GM12878 (cell line): ENCODE measurements around the gene MBNL1. TPM values are rescaled to one million over a fixed set of nuclear protein-coding genes. Genes with fewer than 3 reads are reported as not detected.

Source experiments
- BCL11A ChIP-seq: IDR thresholded peaks from 2 replicates; pipeline ENCODE4 v1.6.1; 2011; ENCODE audit warnings: low read depth, low read length
- BMI1 ChIP-seq: fragments of 450-650 bp; IDR thresholded peaks from 2 replicates; pipeline ENCODE4 v1.6.1; 2016; ENCODE audit warnings: mild to moderate bottlenecking, moderate library complexity, borderline replicate concordance
- CHD2 ChIP-seq: IDR thresholded peaks from 2 replicates; pipeline ENCODE4 v1.6.1; 2011; ENCODE audit warnings: low read depth, low read length, improper control_type of control experiment, borderline replicate concordance
- EED ChIP-seq: sonication (generic); IDR thresholded peaks from 2 replicates; pipeline ENCODE4 v1.6.1; 2016; ENCODE audit warnings: antibody characterized with exemption, low read depth
- FOXM1 ChIP-seq: IDR thresholded peaks from 2 replicates; pipeline ENCODE4 v1.6.1; 2012; ENCODE audit warnings: low read depth, mild to moderate bottlenecking, inconsistent platforms, low read length, moderate library complexity
- GABPA ChIP-seq: IDR thresholded peaks from 2 replicates; pipeline ENCODE4 v1.6.1; 2014; ENCODE audit warnings: antibody characterized with exemption, low read depth, mild to moderate bottlenecking, inconsistent platforms
- NRF1 ChIP-seq: conservative IDR thresholded peaks from 2 replicates; pipeline ENCODE4 v1.6.1; 2011; ENCODE audit warnings: mild to moderate bottlenecking, low read depth, low read length, improper control_type of control experiment
- PAX5 ChIP-seq: IDR thresholded peaks from 2 replicates; pipeline ENCODE4 v1.6.1; 2011; ENCODE audit warnings: low read depth, low read length, borderline replicate concordance
- POLR2AphosphoS2 ChIP-seq: IDR thresholded peaks from 2 replicates; pipeline ENCODE4 v1.6.1; 2011; ENCODE audit warnings: low read depth, mild to moderate bottlenecking, low read length, improper control_type of control experiment, moderate library complexity
- SMAD1 ChIP-seq: fragments of 450-650 bp; IDR thresholded peaks from 2 replicates; pipeline ENCODE4 v1.6.1; 2018; ENCODE audit warnings: mild to moderate bottlenecking, low read depth; ENCODE audit not compliant: partially characterized antibody
- SMC3 ChIP-seq: IDR thresholded peaks from 2 replicates; pipeline ENCODE4 v1.6.1; 2011; ENCODE audit warnings: low read length, improper control_type of control experiment, borderline replicate concordance
- SRF ChIP-seq, 2 experiments: IDR thresholded peaks; 2 replicates each; pipeline ENCODE4 v1.6.1; 2011; ENCODE audit warnings: low read depth in 2 of 2, low read length in 2 of 2, mild to moderate bottlenecking in 1 of 2, moderate library complexity in 1 of 2
- SUPT20H ChIP-seq: IDR thresholded peaks from 2 replicates; pipeline ENCODE4 v1.6.1; 2011; ENCODE audit warnings: low read depth, mild to moderate bottlenecking, low read length, moderate library complexity, borderline replicate concordance; ENCODE audit not compliant: control insufficient read depth
- YY1 ChIP-seq: IDR thresholded peaks from 2 replicates; pipeline ENCODE4 v1.6.1; 2011; ENCODE audit warnings: low read depth, mild to moderate bottlenecking, low read length
- ZNF687 ChIP-seq: fragments of 450-650 bp; IDR thresholded peaks from 2 replicates; pipeline ENCODE4 v1.6.1; 2017; ENCODE audit warnings: mild to moderate bottlenecking, moderate library complexity
- polyA plus RNA-seq, 11 experiments: library from polyadenylated mRNA; depleted of rRNA in 4 of 11; unstranded in 6 of 11; stranded (reverse) in 5 of 11; fragments of >200 nt; fragmentation: Nextera tagmentation in 4 of 11; fragmentation: Illumina TruSeq in 1 of 11; extraction: Ambion mirVana in 4 of 11; extraction: Trizol in 1 of 11; gene quantifications; 1 replicate in 1 of 11; 2 replicates in 10 of 11; pipeline versions ENCODE4 v1.2.1 to v1.2.3, GENCODE V29; 2011 to 2016; ENCODE audit warnings: inconsistent platforms in 2 of 11, missing spikeins in 2 of 11, low read depth in 1 of 11
- total RNA-seq, 4 experiments: library from RNA; depleted of rRNA in 3 of 4; stranded (reverse); fragments of >200 nt in 3 of 4; fragmentation: Illumina TruSeq in 1 of 4; extraction: Trizol in 1 of 4; gene quantifications; 2 replicates each; pipeline versions ENCODE4 v1.2.1 to v1.2.3, GENCODE V29; 2013 to 2021
- TF ChIP-seq, protein P1 (sequence below): fragments of 450-650 bp; IDR thresholded peaks from 2 replicates; pipeline ENCODE4 v1.6.1; 2018; ENCODE audit warnings: borderline replicate concordance, mild to moderate bottlenecking; ENCODE audit not compliant: partially characterized antibody
- TF ChIP-seq, protein P2 (sequence below): fragments of 450-650 bp; IDR thresholded peaks from 2 replicates; pipeline ENCODE4 v1.6.1; 2017; ENCODE audit warnings: antibody characterized with exemption, mild to moderate bottlenecking, moderate library complexity
- TF ChIP-seq, protein P3 (sequence below): fragments of 450-650 bp; IDR thresholded peaks from 2 replicates; pipeline ENCODE4 v1.6.1; 2017; ENCODE audit warnings: mild to moderate bottlenecking

MBNL1 gene
- total and polyA plus RNA-seq, 10 of the 15 experiments (the other 5 are each of a cell fraction or from before 2014, with no cell fraction given): 59.6 to 337 (median 143) TPM

GRCh38 chr3:152480282-152480953 is 211.7 kb downstream of the MBNL1 start (continued):
- TF ChIP-seq, protein P1, sequence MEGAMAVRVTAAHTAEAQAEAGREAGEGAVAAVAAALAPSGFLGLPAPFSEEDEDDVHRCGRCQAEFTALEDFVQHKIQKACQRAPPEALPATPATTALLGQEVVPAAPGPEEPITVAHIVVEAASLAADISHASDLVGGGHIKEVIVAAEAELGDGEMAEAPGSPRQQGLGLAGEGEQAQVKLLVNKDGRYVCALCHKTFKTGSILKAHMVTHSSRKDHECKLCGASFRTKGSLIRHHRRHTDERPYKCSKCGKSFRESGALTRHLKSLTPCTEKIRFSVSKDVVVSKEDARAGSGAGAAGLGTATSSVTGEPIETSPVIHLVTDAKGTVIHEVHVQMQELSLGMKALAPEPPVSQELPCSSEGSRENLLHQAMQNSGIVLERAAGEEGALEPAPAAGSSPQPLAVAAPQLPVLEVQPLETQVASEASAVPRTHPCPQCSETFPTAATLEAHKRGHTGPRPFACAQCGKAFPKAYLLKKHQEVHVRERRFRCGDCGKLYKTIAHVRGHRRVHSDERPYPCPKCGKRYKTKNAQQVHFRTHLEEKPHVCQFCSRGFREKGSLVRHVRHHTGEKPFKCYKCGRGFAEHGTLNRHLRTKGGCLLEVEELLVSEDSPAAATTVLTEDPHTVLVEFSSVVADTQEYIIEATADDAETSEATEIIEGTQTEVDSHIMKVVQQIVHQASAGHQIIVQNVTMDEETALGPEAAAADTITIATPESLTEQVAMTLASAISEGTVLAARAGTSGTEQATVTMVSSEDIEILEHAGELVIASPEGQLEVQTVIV: no peak
- TF ChIP-seq FOXM1: peak; percentile 99
- peak; percentile 85 for TF ChIP-seq EED
- TF ChIP-seq SRF (IDR thresholded peaks at IDR 0.05; ENCODE audit: low read depth in 2 of 2, low read length in 2 of 2): peak in 1 of 2 experiments; percentile 55; a peak in 1 of 4 replicates
- TF ChIP-seq PAX5: peak; percentile 80; the same call in 1 of the 2 replicates
- no peak for TF ChIP-seq YY1
- peak; percentile 95 for TF ChIP-seq BCL11A
- TF ChIP-seq POLR2AphosphoS2: no peak
- no peak for TF ChIP-seq SUPT20H
- TF ChIP-seq SMC3: no peak
- TF ChIP-seq, protein P2, sequence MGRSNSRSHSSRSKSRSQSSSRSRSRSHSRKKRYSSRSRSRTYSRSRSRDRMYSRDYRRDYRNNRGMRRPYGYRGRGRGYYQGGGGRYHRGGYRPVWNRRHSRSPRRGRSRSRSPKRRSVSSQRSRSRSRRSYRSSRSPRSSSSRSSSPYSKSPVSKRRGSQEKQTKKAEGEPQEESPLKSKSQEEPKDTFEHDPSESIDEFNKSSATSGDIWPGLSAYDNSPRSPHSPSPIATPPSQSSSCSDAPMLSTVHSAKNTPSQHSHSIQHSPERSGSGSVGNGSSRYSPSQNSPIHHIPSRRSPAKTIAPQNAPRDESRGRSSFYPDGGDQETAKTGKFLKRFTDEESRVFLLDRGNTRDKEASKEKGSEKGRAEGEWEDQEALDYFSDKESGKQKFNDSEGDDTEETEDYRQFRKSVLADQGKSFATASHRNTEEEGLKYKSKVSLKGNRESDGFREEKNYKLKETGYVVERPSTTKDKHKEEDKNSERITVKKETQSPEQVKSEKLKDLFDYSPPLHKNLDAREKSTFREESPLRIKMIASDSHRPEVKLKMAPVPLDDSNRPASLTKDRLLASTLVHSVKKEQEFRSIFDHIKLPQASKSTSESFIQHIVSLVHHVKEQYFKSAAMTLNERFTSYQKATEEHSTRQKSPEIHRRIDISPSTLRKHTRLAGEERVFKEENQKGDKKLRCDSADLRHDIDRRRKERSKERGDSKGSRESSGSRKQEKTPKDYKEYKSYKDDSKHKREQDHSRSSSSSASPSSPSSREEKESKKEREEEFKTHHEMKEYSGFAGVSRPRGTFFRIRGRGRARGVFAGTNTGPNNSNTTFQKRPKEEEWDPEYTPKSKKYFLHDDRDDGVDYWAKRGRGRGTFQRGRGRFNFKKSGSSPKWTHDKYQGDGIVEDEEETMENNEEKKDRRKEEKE: no peak
- no peak for TF ChIP-seq ZNF687
- peak; percentile 16 for TF ChIP-seq SMAD1
- peak; percentile 73 for TF ChIP-seq GABPA
- peak; percentile 92 for TF ChIP-seq BMI1
- TF ChIP-seq, protein P3, sequence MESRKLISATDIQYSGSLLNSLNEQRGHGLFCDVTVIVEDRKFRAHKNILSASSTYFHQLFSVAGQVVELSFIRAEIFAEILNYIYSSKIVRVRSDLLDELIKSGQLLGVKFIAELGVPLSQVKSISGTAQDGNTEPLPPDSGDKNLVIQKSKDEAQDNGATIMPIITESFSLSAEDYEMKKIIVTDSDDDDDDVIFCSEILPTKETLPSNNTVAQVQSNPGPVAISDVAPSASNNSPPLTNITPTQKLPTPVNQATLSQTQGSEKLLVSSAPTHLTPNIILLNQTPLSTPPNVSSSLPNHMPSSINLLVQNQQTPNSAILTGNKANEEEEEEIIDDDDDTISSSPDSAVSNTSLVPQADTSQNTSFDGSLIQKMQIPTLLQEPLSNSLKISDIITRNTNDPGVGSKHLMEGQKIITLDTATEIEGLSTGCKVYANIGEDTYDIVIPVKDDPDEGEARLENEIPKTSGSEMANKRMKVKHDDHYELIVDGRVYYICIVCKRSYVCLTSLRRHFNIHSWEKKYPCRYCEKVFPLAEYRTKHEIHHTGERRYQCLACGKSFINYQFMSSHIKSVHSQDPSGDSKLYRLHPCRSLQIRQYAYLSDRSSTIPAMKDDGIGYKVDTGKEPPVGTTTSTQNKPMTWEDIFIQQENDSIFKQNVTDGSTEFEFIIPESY: no peak
- TF ChIP-seq CHD2: peak; percentile 42; the same call in 1 of the 2 replicates
- TF ChIP-seq NRF1: no peak
